Keratinocyte (primary cell): ENCODE data around the gene RERE.

ENCODE experiments used
- CTCF ChIP-seq, 3 experiments: IDR thresholded peaks in 1 of 3; conservative IDR thresholded peaks in 1 of 3; optimal IDR thresholded peaks in 1 of 3; 2 replicates in 2 of 3; 3 replicates in 1 of 3; pipeline versions ENCODE3 to v1.5.1; 2011; ENCODE audit warnings: low read length in 3 of 3, mild to moderate bottlenecking in 3 of 3, moderate library complexity in 2 of 3, control low read depth in 1 of 3, inconsistent platforms in 1 of 3; ENCODE audit not compliant: insufficient read depth in 2 of 3; ENCODE audit errors: extremely low read depth in 1 of 3
- EZH2 ChIP-seq: IDR thresholded peaks from one replicate; pipeline ENCODE4 v1.6.1; 2012; ENCODE audit warnings: inconsistent platforms, mild to moderate bottlenecking, low read length, moderate library complexity

- no peak for TF ChIP-seq CTCF (optimal IDR thresholded peaks at IDR 0.05 in 1 of 3, IDR thresholded peaks at IDR 0.05 in 1 of 3, conservative IDR thresholded peaks at IDR 0.05 in 1 of 3; ENCODE audit: extremely low read depth in 1 of 3, insufficient read depth in 2 of 3, low read length in 3 of 3)
- TF ChIP-seq EZH2, result no peak
These were observed 392.8 kb downstream of the RERE start for GRCh38 chr1:8424539-8425116.
